ENCODE data around the gene GADD45G. TPM values are rescaled to one million over a fixed set of nuclear protein-coding genes. Genes with fewer than 3 reads are reported as not detected.

The GADD45G gene
- polyA plus RNA-seq, 1 of the 3 experiments (the other 2 are of a cell fraction), result 1.3 TPM

DNA sequence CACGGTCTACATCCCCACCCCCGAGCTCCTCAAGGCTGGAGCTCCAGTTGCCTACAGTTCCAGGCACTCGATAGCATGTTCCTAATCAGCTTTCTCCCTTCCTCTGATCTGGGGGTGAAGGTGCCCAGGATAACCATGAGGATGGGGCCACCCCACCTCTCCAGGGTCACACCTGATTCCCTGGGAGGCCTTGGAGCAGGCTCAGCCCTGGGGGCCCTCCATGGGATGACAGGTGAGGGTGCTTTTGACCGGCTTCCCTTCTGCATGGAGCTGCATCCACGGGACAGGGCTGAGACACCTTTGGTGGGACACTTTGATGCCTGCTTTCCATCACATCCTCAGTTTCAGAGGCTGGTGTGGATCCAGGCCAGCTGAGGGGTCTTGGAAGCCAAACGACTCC is 28.6 kb downstream of the GADD45G start:
- no peak for DNase-seq
- TF ChIP-seq, protein P1, sequence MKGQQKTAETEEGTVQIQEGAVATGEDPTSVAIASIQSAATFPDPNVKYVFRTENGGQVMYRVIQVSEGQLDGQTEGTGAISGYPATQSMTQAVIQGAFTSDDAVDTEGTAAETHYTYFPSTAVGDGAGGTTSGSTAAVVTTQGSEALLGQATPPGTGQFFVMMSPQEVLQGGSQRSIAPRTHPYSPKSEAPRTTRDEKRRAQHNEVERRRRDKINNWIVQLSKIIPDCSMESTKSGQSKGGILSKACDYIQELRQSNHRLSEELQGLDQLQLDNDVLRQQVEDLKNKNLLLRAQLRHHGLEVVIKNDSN (IDR thresholded peaks at IDR 0.05; ENCODE audit: borderline replicate concordance, low read depth), result no peak
- no peak for TF ChIP-seq EP300 (IDR thresholded peaks at IDR 0.05; ENCODE audit: borderline replicate concordance in 1 of 2, low read depth in 1 of 2, low read length in 1 of 2)
- TF ChIP-seq RCOR1 (IDR thresholded peaks at IDR 0.05; ENCODE audit: low read length), result no peak
- TF ChIP-seq TCF12 (IDR thresholded peaks at IDR 0.05), result no peak
- no peak for TF ChIP-seq RAD21 (IDR thresholded peaks at IDR 0.05; ENCODE audit: low read length)
- no peak for TF ChIP-seq MXI1 (IDR thresholded peaks at IDR 0.05; ENCODE audit: low read depth, low read length)
- no peak for TF ChIP-seq NFIC (IDR thresholded peaks at IDR 0.05; ENCODE audit: borderline replicate concordance)
- TF ChIP-seq, protein P2, sequence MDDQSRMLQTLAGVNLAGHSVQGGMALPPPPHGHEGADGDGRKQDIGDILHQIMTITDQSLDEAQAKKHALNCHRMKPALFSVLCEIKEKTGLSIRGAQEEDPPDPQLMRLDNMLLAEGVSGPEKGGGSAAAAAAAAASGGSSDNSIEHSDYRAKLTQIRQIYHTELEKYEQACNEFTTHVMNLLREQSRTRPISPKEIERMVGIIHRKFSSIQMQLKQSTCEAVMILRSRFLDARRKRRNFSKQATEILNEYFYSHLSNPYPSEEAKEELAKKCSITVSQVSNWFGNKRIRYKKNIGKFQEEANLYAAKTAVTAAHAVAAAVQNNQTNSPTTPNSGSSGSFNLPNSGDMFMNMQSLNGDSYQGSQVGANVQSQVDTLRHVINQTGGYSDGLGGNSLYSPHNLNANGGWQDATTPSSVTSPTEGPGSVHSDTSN (IDR thresholded peaks at IDR 0.05), result no peak
- TF ChIP-seq ELF1 (IDR thresholded peaks at IDR 0.05), result no peak
- TF ChIP-seq, protein P3, sequence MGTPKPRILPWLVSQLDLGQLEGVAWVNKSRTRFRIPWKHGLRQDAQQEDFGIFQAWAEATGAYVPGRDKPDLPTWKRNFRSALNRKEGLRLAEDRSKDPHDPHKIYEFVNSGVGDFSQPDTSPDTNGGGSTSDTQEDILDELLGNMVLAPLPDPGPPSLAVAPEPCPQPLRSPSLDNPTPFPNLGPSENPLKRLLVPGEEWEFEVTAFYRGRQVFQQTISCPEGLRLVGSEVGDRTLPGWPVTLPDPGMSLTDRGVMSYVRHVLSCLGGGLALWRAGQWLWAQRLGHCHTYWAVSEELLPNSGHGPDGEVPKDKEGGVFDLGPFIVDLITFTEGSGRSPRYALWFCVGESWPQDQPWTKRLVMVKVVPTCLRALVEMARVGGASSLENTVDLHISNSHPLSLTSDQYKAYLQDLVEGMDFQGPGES (IDR thresholded peaks at IDR 0.05; ENCODE audit: low read depth, low read length), result no peak
- TF ChIP-seq, protein P4, sequence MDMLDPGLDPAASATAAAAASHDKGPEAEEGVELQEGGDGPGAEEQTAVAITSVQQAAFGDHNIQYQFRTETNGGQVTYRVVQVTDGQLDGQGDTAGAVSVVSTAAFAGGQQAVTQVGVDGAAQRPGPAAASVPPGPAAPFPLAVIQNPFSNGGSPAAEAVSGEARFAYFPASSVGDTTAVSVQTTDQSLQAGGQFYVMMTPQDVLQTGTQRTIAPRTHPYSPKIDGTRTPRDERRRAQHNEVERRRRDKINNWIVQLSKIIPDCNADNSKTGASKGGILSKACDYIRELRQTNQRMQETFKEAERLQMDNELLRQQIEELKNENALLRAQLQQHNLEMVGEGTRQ (IDR thresholded peaks at IDR 0.05; ENCODE audit: borderline replicate concordance, low read depth, low read length), result no peak
- no peak for TF ChIP-seq POLR2AphosphoS5 (IDR thresholded peaks at IDR 0.05; ENCODE audit: low read depth, low read length)
- no peak for TF ChIP-seq CHD2 (IDR thresholded peaks at IDR 0.05; ENCODE audit: low read length, partially characterized antibody)
- TF ChIP-seq EZH2phosphoT487 (IDR thresholded peaks at IDR 0.05; ENCODE audit: borderline replicate concordance, low read depth), result no peak
- no peak for TF ChIP-seq NRF1 (IDR thresholded peaks at IDR 0.05; ENCODE audit: low read depth, low read length)
- Histone ChIP-seq H3K9me2 (no peaks in the 10 kb centered on the region), H3K4me1 (ENCODE audit: control insufficient read depth in 1 of 2, insufficient read depth in 2 of 2, low read depth in 1 of 2, low read length in 1 of 2) (peaks cover 0 to 6% of the 10 kb centered on the region in 2 experiments; a peak in 1 of 4 replicates), H3K27me3 (ENCODE audit: insufficient read depth) (no peaks in the 10 kb centered on the region), H3K36me3 (replicated peaks in 1 of 2; ENCODE audit: control insufficient read depth in 1 of 2, insufficient read depth in 2 of 2, low read length in 1 of 2) (no peaks in the 10 kb centered on the region), H3F3A (replicated peaks; ENCODE audit: insufficient read depth) (no peaks in the 10 kb centered on the region), H3K79me2 (ENCODE audit: insufficient read depth) (no peaks in the 10 kb centered on the region), H4K20me1 (ENCODE audit: insufficient read depth) (no peaks in the 10 kb centered on the region), H2AFZ (ENCODE audit: low read depth) (no peak overlapping the region), H3K27ac (ENCODE audit: low read depth in 2 of 2, low read length in 1 of 2) (no peak overlapping the region), H3K4me2 (no peak overlapping the region), H3K9ac (no peak overlapping the region), H3K9me3 (no peaks in the 10 kb centered on the region), H3K4me3 (ENCODE audit: low read depth in 2 of 2, low read length in 1 of 2) (no peak overlapping the region)
- POLR2A ChIA-PET, result no interaction called here
- 37% methylated on average over 3 of the region's 6 CpGs for WGBS (ENCODE audit: low lambda C conversion rate)
- CTCF ChIA-PET, result no interaction called here

DNA sequence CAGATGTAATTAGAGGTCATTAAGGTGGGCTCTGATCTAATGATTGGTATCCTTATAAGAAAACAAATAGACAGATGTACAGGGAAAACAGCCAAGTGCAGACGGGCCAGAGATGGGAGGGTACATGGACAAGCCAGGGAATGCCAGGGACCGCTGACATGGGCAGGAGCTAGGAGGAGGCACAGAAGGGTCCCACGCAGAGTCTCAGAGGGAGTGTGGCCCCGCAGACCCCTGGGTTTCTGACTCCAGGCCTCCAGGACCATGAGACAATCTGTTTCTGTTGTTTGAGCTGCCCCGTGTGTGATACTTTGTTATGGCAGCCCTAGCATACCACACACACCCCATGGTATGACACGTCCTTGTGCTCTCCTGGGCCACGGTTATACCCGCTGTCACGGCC is 29.1 kb downstream of the GADD45G start:
- Histone ChIP-seq H3K4me3 (ENCODE audit: low read depth in 2 of 2, low read length in 1 of 2) (no peak overlapping the region), H3K79me2 (ENCODE audit: insufficient read depth) (no peaks in the 10 kb centered on the region), H3K4me2 (no peak overlapping the region), H3K36me3 (replicated peaks in 1 of 2; ENCODE audit: control insufficient read depth in 1 of 2, insufficient read depth in 2 of 2, low read length in 1 of 2) (no peaks in the 10 kb centered on the region), H3F3A (replicated peaks; ENCODE audit: insufficient read depth) (no peaks in the 10 kb centered on the region), H2AFZ (ENCODE audit: low read depth) (no peak overlapping the region), H3K4me1 (ENCODE audit: control insufficient read depth in 1 of 2, insufficient read depth in 2 of 2, low read depth in 1 of 2, low read length in 1 of 2) (peaks cover 0 to 6% of the 10 kb centered on the region in 2 experiments; a peak in 1 of 4 replicates), H3K9ac (no peak overlapping the region), H3K27me3 (ENCODE audit: insufficient read depth) (no peaks in the 10 kb centered on the region), H3K9me3 (no peaks in the 10 kb centered on the region), H4K20me1 (ENCODE audit: insufficient read depth) (no peaks in the 10 kb centered on the region), H3K9me2 (no peaks in the 10 kb centered on the region), H3K27ac (ENCODE audit: low read depth in 2 of 2, low read length in 1 of 2) (no peak overlapping the region)
- WGBS (ENCODE audit: low lambda C conversion rate), result 48% methylated on average over 9 of the region's 9 CpGs
- TF ChIP-seq CHD2 (IDR thresholded peaks at IDR 0.05; ENCODE audit: low read length, partially characterized antibody), result no peak
- no peak for TF ChIP-seq MXI1 (IDR thresholded peaks at IDR 0.05; ENCODE audit: low read depth, low read length)
- TF ChIP-seq YY1 (IDR thresholded peaks at IDR 0.05; ENCODE audit: low read depth), result no peak
- TF ChIP-seq, protein P2 (IDR thresholded peaks at IDR 0.05), result no peak
- TF ChIP-seq, protein P4 (IDR thresholded peaks at IDR 0.05; ENCODE audit: borderline replicate concordance, low read depth, low read length), result no peak
- no peak for TF ChIP-seq MEF2A (IDR thresholded peaks at IDR 0.05; ENCODE audit: borderline replicate concordance, low read depth)
- no peak for TF ChIP-seq SMC3 (IDR thresholded peaks at IDR 0.05; ENCODE audit: low read depth, low read length)
- TF ChIP-seq TCF12 (IDR thresholded peaks at IDR 0.05), result no peak
- CTCF ChIA-PET, result no interaction called here
- POLR2A ChIA-PET, result no interaction called here
- no peak for DNase-seq
